HG03342 (cell line): ENCODE measurements around the gene DSTYK.
A peak's percentile ranks its signal among the peaks of the same experiment; 100 is the strongest.

Experiments used
- ATAC-seq: cut with Tn5 transposase; IDR thresholded peaks from one replicate; pipeline ENCODE4 v1.9.1; 2021; ENCODE audit warnings: mild to moderate bottlenecking, moderate library complexity; ENCODE audit not compliant: unreplicated experiment

Gene DSTYK

GRCh38 chr1:205211169-205211838 is at the start of gene DSTYK:
Gene DSTYK (minus strand): TSS chr1:205211702. CDS start chr1:205211535, 167 bp downstream.
- ATAC-seq, result peak; percentile 79

- no peak for ATAC-seq
These were observed 48.5 kb upstream of the DSTYK start for GRCh38 chr1:205259998-205260397.

DNA sequence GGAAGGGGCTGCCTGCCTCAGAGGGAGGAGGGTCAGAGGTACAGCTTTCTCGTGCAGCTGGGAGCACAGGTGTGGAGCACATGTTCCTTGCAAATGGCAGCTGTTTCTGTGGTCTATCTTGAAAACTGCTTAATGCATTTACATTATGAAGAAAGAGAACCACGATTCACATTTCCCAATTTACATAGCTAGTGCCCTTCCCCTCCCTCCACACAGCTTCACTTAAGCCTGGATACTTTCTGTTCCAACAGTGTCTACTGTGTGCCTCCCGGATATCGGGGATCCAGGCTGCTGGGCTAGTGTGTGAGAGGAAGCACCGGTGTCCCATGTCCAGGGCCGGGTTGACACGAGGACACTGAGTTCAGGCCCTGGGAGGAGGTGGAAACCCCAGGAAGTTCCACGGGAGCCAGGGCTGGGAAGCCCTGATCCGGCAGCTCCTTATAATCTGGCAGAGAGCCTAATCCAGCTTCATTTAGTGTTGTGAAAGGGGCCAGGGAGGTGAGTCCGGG is 47.9 kb upstream of the DSTYK start:
- no peak for ATAC-seq

GRCh38 chr1:205258719-205259118 is 47.2 kb upstream of the DSTYK start:
- no peak for ATAC-seq

DNA sequence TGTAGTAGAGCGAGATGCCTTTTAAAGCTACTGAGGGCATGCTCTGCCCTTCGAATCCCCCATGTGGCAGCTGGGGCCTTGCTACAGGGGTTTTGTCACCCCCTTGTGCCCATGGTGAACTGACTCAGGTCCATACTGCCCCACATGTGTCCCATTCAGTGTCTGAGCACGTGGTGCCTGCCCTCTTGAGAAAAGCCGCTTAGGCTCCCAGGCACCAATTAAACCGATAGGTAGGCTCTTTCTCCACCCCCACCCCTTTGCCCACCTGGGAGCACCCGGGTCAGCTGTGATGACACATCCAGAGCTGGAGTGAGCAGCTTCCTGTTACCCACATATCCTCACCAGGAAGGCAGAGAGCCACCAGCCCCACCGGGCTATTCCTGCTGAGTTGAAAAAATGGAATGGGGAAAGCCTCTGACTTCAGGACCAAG is 46.8 kb upstream of the DSTYK start:
- ATAC-seq, result no peak

GRCh38 chr1:205257735-205258134 is 46.2 kb upstream of the DSTYK start:
- ATAC-seq, result no peak

DNA sequence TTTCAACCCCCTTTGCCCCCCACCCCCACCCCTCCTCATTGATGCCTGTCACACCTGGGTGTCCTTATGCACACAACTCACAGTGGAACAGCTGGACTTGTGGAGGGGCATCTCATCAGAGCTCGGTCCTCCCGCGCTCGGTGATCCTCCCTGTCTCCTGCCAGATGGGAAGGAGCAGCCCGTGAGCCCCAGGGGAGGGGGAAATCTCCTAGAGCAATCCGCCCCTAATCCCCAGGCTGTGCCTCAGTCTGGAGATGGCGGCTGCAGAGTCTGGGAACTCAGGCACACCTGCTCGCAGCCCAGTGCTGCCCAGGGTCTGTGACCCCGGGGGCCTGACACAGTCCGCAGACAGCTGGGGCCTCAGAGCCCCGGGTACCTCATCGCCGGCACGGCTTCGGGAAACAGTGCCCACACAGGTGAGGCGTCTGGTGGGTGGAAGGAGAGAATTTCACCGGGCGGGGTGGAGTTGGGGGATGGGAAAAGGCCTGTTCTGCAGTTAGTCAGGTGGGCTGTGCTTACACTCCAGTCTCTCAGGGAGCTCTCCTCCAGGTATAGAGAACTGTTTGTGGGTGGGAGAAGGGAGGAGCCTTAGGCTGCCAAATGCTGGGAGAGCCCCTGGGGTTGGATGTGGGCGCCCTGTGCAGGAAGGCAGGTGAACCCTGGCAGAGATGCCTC is 45.6 kb upstream of the DSTYK start:
- ATAC-seq, result no peak

GRCh38 chr1:205255941-205256780 is 44.7 kb upstream of the DSTYK start:
- ATAC-seq, result peak; percentile 52

DNA sequence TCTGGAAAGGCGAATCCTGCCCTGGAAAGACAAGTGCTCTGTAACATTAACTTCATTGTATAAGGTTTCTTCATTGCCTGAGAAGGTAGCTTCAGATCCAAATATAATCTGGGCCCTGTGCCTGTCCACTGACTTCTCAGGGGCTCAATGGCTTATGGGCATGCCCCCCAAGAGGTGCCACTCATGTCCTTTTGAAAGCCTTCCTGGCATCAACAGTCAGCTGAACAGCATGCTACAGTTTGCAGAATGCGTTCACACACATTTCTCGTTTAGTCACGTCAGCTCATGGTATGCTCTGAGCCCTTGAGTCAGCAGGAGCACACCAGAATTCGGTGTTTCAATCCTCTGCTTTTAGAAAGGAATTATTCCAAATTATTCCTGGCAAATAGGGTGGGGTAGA is 40.1 kb upstream of the DSTYK start:
- ATAC-seq, result no peak

DNA sequence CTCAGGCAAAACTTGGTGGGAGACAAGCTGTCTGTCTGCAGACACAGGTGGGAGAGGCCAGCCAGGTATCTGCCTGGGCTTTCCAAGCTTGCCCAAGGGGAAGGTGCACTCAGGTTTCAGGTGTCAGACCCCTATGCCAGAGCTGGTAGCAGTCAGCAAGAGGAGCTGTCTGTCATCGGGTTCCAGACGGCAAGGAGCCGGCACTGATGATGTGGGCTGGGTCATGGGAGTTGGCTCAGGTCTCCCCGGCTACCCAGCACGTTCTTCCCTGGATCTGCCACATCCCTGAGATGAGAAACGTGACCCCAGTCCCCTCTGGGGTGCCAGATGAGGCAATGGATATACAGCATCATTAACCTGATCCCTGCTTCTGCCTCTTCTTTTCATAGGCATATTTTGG is 39.2 kb upstream of the DSTYK start:
- no peak for ATAC-seq

DNA sequence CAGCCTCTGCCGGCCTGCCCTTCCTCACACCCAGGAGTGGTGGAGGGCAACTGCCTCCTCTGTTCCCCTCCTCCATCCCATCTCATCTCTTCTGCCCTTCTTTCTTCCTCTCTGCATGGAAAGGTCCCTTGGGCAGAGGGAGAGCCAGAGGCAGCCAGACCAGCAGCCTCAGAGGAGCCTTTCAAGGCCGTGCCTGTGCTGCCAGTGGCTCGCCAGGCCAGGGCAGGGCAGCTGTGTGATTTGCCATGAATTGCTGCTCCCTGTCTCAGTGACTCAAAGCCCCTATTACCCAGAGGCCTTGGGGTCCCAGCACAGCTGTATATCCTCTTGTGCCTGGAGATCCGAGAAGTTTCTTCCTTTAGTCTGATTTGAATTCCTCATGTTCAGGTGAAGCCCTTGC is 38.1 kb upstream of the DSTYK start:
- ATAC-seq, result no peak

GRCh38 chr1:205248793-205249601 is 37.5 kb upstream of the DSTYK start:
- no peak for ATAC-seq

DNA sequence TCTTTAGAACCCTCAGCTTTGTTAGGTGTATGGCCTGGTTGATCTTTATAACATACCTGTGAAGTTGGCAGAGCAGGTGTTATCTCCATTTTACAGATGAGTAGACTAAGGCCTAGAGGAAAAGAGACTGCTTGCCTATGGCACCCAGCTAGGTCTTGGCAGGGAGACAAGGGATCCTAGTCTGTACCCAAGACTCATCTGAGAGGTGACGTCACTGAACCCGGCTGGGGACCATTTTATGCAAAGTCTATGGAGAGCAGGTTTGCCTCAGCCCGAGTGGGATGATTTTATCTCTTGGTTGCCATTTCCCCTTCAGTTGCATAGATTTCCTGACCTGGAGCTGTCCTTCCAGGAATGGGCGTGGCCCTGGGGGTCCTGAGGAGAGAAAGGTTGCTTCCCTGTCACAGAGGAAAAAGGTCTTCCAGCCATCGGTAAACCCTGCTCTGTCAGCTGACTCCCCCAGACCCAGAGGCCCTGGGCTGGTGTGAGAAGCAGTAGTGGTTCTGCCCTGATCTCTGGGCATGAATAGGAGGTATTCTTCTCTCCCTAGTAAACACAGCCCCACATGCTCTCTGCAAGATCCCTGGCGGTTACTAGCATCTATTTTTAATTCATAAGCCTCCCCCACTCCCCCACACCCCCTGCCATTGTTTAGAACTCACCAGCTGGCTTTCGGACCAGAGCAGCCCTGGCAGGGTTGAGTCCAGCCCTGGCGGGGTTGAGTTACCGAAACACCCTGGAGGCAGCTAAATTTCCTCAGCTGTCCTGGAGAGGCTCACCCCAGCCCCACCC is 35.8 kb upstream of the DSTYK start:
- ATAC-seq, result no peak

DNA sequence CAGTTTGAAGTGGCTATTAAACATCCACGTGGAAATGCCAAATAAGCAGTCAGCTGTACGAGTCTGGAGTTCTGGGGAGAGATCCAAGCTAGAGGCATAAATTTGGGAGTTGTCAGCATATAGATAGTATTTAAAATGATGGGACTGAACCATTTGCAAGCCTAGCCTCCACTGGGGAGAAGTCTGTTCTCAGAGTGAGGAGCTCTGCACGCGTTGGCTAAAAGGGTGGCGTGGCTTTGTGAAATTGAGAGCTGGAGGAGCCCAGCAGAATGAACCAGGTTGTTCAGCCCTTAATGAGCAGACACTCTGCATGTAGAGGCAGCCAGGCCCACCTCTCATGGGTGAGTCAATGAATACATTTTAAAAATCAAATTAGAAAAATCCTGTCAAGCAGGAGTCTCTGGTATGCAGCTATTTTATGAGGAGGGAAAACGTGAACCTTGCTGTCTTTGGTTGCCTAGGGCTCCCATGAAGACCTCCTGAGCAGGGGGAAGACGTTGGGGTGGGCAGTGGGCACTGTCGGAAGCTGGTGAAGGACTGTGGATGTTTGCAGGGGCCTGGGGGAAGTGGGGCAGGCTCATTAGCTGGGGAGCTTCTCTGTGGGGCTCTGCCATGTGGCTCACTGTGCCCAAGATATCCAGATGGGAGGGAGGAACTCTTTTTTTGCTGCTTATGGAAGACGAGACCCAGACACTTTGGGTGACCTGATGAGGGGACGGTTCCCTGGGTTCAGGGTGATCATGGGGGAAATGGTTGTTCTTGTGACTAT is 35.0 kb upstream of the DSTYK start:
- ATAC-seq, result no peak

- no peak for ATAC-seq
These were observed 33.6 kb upstream of the DSTYK start for GRCh38 chr1:205245096-205245495.

- ATAC-seq, result no peak
These were observed 32.9 kb upstream of the DSTYK start for GRCh38 chr1:205244384-205244783.

DNA sequence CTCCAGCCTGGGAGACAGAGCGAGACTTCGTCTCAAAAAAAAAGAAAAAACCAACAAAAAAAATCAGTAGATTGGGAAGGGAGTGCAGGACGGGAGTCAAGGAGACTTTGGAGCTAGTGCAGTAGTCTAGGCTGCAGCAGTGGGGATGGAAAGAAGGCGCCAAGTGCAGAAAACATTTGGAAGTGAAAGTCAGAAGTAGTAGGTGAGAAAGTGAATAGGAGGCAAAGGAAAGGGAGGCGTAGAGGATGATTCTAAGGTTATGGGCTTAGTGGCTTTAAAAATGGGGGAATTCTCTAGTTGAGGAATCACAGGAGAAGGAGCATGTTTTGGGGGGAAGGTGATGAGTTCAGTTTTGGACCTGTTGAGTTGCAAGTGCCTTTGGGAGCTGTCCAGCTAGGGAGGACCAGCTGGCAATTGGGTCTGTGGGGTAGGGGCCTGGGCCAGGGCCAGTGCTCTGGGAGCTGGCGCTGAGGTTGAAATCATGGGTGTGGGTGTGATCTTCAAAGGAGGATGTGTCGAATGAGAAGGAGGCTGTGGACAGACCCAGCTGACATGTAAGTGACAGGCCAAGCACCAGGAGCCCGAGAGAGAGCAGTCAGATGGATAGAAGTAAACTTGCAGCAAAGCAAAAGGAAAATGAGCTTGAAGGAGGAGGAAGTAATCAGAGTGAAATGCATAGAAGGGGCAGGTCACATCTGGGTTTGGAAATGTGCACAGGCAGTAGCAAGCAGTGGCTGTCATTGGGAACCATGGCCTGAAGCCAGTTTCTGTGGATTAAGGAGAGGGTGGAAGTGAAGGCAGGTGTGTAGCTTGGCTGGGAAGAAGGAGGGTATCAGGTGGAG is 32.1 kb upstream of the DSTYK start:
- no peak for ATAC-seq

- no peak for ATAC-seq
These were observed 30.0 kb upstream of the DSTYK start for GRCh38 chr1:205241366-205242030.
